GM21786 (cell line): ENCODE data around the gene DLGAP3.

Source experiments
- ATAC-seq: cut with Tn5 transposase; IDR thresholded peaks from one replicate; pipeline ENCODE4 v1.9.1; 2021; ENCODE audit not compliant: unreplicated experiment

Gene DLGAP3

GRCh38 chr1:34869760-34870159 is 59.7 kb downstream of the DLGAP3 start:
- no peak for ATAC-seq

GRCh38 chr1:34868230-34869049 is 61.0 kb downstream of the DLGAP3 start:
- no peak for ATAC-seq

- no peak for ATAC-seq
Observed at GRCh38 chr1:34867415-34867814, 62.0 kb downstream of the DLGAP3 start.

- no peak for ATAC-seq
Observed at GRCh38 chr1:34866762-34867109, 62.7 kb downstream of the DLGAP3 start.

GRCh38 chr1:34865981-34866761 is 63.3 kb downstream of the DLGAP3 start:
- ATAC-seq, result peak; percentile 71

- ATAC-seq, result no peak
Observed at GRCh38 chr1:34865573-34865972, 63.9 kb downstream of the DLGAP3 start.

GRCh38 chr1:34864759-34865158 is 64.7 kb downstream of the DLGAP3 start:
- no peak for ATAC-seq

- ATAC-seq, result no peak
Observed at GRCh38 chr1:34863501-34863900, 65.9 kb downstream of the DLGAP3 start.

- ATAC-seq, result peak; percentile 94
Observed at GRCh38 chr1:34859446-34860200, 69.8 kb downstream of the DLGAP3 start, which contains the start of gene SMIM12. Gene SMIM12 (minus strand): TSS chr1:34859749. CDS start chr1:34855977, 3,772 bp downstream.

GRCh38 chr1:34858901-34859445 is 70.5 kb downstream of the DLGAP3 start:
- no peak for ATAC-seq

- no peak for ATAC-seq
Observed at GRCh38 chr1:34856697-34857096, 72.8 kb downstream of the DLGAP3 start.

- ATAC-seq, result peak; percentile 97
Observed at GRCh38 chr1:34852677-34853217, 76.7 kb downstream of the DLGAP3 start.

- no peak for ATAC-seq
Observed at GRCh38 chr1:34851431-34852105, 77.9 kb downstream of the DLGAP3 start.

- ATAC-seq, result no peak
Observed at GRCh38 chr1:34850382-34850781, 79.1 kb downstream of the DLGAP3 start.

GRCh38 chr1:34847094-34847493 is 82.4 kb downstream of the DLGAP3 start:
- ATAC-seq, result no peak

- ATAC-seq, result no peak
Observed at GRCh38 chr1:34846265-34846664, 83.2 kb downstream of the DLGAP3 start.

- ATAC-seq, result no peak
Observed at GRCh38 chr1:34845131-34845901, 84.1 kb downstream of the DLGAP3 start.

GRCh38 chr1:34844252-34844634 is 85.2 kb downstream of the DLGAP3 start:
- no peak for ATAC-seq

- ATAC-seq, result no peak
Observed at GRCh38 chr1:34843392-34844251, 85.8 kb downstream of the DLGAP3 start.
